K562 (cell line): ENCODE data around the gene DGCR8. TPM values are rescaled to one million over a fixed set of nuclear protein-coding genes. Genes with fewer than 3 reads are reported as not detected.

Experiments used
- CHD4 ChIP-seq: fragments of 200-600 bp; sonication (generic); IDR thresholded peaks from 3 replicates; pipeline ENCODE4 v1.6.1; 2012; ENCODE audit warnings: low read depth, mild to moderate bottlenecking, mixed read lengths, low read length, inconsistent platforms; ENCODE audit not compliant: insufficient read depth, insufficient replicate concordance, poor library complexity, severe bottlenecking
- CXXC5 ChIP-seq: fragments of 250-450 bp; sonication (Bioruptor Pico); IDR thresholded peaks from 2 replicates; pipeline ENCODE4 v1.8.0; 2022; ENCODE audit warnings: inconsistent platforms, mild to moderate bottlenecking, moderate library complexity
- GABPA ChIP-seq: fragments of 200-800 bp; sonication (Bioruptor generic); conservative IDR thresholded peaks from 2 replicates; pipeline ENCODE4 v1.6.1; 2016; ENCODE audit warnings: low read depth, missing genetic modification characterization, missing compliant biosample characterization
- GATAD2A ChIP-seq: fragments of 450-650 bp; IDR thresholded peaks from 2 replicates; pipeline ENCODE4 v1.6.1; 2017
- MTA3 ChIP-seq: fragments of 450-650 bp; formaldehyde crosslinking; IDR thresholded peaks from 2 replicates; pipeline ENCODE4 v1.6.1; 2017; ENCODE audit warnings: mild to moderate bottlenecking, borderline replicate concordance
- NCOA6 ChIP-seq: fragments of 450-650 bp; IDR thresholded peaks from 2 replicates; pipeline ENCODE4 v1.6.1; 2017; ENCODE audit warnings: mild to moderate bottlenecking
- SRSF3 ChIP-seq: fragments of 200-400 bp; formaldehyde crosslinking; IDR thresholded peaks from 2 replicates; pipeline ENCODE4 v1.6.1; 2016; ENCODE audit warnings: mild to moderate bottlenecking, low read length, moderate library complexity; ENCODE audit not compliant: insufficient read depth
- ZNF589 ChIP-seq: fragments of 200-800 bp; sonication (Bioruptor generic); IDR thresholded peaks from 2 replicates; pipeline ENCODE4 v1.6.1; 2016; ENCODE audit warnings: low read depth, missing genetic modification characterization, missing compliant biosample characterization
- polyA plus RNA-seq, 8 experiments: library from polyadenylated mRNA; depleted of rRNA in 4 of 8; stranded (reverse) in 5 of 8; unstranded in 3 of 8; fragments of >200 nt; fragmentation: Nextera tagmentation in 2 of 8; fragmentation: Illumina TruSeq in 1 of 8; extraction: Ambion mirVana in 2 of 8; extraction: Trizol in 1 of 8; gene quantifications; 2 replicates each; pipeline versions ENCODE4 v1.2.1 to v1.2.3, GENCODE V29; 2011 to 2014; ENCODE audit warnings: inconsistent platforms in 1 of 8, missing spikeins in 1 of 8
- total RNA-seq, 7 experiments: library from RNA; depleted of rRNA in 6 of 7; stranded (reverse); fragments of >200 nt in 6 of 7; fragmentation: Illumina TruSeq in 2 of 7; extraction: Trizol in 2 of 7; gene quantifications; 2 replicates each; pipeline versions ENCODE4 v1.2.1 to v1.2.3, GENCODE V29; 2011 to 2021; ENCODE audit warnings: low replicate concordance in 1 of 7
- TF ChIP-seq, protein P1 (sequence below): fragments of 250-450 bp; sonication (Bioruptor Pico); IDR thresholded peaks from 2 replicates; pipeline ENCODE4 v1.8.0; 2022; ENCODE audit warnings: moderate library complexity, mild to moderate bottlenecking, inconsistent platforms
- TF ChIP-seq, protein P2 (sequence below), 2 experiments: fragments of 450-650 bp; formaldehyde crosslinking in 1 of 2; IDR thresholded peaks; 2 replicates each; pipeline versions ENCODE4 v1.4.0 to v1.6.1; 2014 to 2020; ENCODE audit warnings: mild to moderate bottlenecking in 2 of 2, borderline replicate concordance in 1 of 2, low read depth in 1 of 2
- TF ChIP-seq, protein P3 (sequence below): fragments of 250-450 bp; sonication (Bioruptor Pico); IDR thresholded peaks from 2 replicates; pipeline ENCODE4 v1.8.0; 2022; ENCODE audit warnings: inconsistent platforms, mild to moderate bottlenecking, moderate library complexity, borderline replicate concordance

Gene DGCR8
- total and polyA plus RNA-seq, 9 of the 15 experiments (the other 6 are each of a cell fraction or from before 2014, with no cell fraction given), result 5.9 to 144 (median 80.1) TPM

DNA sequence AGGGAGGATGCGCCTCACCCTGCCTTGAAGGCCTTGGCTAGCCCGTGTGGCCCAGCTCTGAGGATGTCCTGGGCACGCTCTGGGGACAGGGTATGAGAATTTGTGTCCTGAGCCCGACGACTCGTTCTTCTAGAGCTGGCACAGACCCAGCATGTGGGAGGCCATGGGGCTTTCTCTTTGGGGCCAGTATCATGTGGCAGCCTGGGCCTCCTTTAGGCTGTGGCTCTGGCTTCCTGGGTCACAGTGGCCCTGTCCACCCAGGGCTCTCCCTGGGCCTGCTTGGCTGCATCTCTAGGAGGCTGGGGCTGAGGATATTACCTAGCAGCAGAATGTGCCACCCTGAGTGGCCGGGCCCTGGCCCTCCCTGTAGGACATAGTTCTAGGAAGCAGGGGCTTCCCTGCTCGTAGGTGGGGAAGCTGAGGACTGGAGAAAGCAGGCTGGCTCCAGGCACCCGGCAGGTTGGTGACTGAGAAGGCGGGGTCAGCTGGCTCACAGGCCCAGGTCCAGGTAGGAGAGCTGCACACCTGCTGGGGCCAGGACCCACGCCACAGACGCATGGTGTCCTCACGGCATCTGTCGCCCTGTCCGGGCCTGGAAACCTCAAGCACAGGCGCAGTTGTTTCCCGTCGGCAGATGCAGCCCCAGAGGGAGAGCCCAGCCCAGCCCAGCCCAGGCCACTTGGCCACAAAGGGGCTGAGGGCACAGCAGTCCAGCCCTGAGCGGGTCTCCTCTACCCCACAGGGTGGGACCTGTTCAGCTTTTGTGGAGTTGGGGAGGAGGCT, 64.0 kb downstream of the DGCR8 start (continued):
- TF ChIP-seq, protein P1, sequence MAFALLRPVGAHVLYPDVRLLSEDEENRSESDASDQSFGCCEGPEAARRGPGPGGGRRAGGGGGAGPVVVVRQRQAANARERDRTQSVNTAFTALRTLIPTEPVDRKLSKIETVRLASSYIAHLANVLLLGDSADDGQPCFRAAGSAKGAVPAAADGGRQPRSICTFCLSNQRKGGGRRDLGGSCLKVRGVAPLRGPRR, result no peak
- TF ChIP-seq MTA3 (no peak), CXXC5 (CRISPR knock-in tag) (no peak), CHD4 (no peak), ZNF589 (CRISPR knock-in tag) (no peak), GABPA (tag) (no peak), NCOA6 (no peak), GATAD2A (no peak), SRSF3 (no peak)
- TF ChIP-seq, protein P2, sequence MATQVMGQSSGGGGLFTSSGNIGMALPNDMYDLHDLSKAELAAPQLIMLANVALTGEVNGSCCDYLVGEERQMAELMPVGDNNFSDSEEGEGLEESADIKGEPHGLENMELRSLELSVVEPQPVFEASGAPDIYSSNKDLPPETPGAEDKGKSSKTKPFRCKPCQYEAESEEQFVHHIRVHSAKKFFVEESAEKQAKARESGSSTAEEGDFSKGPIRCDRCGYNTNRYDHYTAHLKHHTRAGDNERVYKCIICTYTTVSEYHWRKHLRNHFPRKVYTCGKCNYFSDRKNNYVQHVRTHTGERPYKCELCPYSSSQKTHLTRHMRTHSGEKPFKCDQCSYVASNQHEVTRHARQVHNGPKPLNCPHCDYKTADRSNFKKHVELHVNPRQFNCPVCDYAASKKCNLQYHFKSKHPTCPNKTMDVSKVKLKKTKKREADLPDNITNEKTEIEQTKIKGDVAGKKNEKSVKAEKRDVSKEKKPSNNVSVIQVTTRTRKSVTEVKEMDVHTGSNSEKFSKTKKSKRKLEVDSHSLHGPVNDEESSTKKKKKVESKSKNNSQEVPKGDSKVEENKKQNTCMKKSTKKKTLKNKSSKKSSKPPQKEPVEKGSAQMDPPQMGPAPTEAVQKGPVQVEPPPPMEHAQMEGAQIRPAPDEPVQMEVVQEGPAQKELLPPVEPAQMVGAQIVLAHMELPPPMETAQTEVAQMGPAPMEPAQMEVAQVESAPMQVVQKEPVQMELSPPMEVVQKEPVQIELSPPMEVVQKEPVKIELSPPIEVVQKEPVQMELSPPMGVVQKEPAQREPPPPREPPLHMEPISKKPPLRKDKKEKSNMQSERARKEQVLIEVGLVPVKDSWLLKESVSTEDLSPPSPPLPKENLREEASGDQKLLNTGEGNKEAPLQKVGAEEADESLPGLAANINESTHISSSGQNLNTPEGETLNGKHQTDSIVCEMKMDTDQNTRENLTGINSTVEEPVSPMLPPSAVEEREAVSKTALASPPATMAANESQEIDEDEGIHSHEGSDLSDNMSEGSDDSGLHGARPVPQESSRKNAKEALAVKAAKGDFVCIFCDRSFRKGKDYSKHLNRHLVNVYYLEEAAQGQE (IDR thresholded peaks at IDR 0.05; ENCODE audit: borderline replicate concordance), result no peak
- TF ChIP-seq, protein P2 (CRISPR knock-in tag; IDR thresholded peaks at IDR 0.05; ENCODE audit: low read depth), result no peak
- TF ChIP-seq, protein P3, sequence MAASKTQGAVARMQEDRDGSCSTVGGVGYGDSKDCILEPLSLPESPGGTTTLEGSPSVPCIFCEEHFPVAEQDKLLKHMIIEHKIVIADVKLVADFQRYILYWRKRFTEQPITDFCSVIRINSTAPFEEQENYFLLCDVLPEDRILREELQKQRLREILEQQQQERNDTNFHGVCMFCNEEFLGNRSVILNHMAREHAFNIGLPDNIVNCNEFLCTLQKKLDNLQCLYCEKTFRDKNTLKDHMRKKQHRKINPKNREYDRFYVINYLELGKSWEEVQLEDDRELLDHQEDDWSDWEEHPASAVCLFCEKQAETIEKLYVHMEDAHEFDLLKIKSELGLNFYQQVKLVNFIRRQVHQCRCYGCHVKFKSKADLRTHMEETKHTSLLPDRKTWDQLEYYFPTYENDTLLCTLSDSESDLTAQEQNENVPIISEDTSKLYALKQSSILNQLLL (CRISPR knock-in tag), result no peak
